ENCODE data around the gene HACD4.

Gene HACD4

DNA sequence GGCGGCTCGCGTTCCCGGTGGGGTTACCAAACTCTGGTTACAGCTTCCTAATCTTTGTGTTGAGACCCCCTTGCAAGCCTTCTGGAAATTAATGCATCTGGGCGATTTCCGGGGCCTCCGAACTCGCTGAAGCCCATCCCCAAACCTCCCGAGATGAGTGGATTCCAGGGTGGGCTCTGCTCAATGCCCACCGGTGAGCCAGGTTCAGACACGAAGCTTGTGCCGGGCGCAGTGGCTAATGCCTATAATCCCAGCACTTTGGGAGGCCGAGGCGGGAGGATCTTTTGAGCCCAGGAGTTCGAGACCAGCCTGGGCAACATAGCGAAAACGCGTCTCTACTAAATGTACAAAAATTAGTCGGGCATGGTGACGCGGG, 356 bp upstream of the HACD4 start:
- no peak for TF ChIP-seq TCF12 (IDR thresholded peaks at IDR 0.05; ENCODE audit: low read depth)
- TF ChIP-seq CREB1 (IDR thresholded peaks at IDR 0.05; ENCODE audit: low read depth) = no peak
- no peak for TF ChIP-seq TAF1 (IDR thresholded peaks at IDR 0.05; ENCODE audit: low read depth)

DNA sequence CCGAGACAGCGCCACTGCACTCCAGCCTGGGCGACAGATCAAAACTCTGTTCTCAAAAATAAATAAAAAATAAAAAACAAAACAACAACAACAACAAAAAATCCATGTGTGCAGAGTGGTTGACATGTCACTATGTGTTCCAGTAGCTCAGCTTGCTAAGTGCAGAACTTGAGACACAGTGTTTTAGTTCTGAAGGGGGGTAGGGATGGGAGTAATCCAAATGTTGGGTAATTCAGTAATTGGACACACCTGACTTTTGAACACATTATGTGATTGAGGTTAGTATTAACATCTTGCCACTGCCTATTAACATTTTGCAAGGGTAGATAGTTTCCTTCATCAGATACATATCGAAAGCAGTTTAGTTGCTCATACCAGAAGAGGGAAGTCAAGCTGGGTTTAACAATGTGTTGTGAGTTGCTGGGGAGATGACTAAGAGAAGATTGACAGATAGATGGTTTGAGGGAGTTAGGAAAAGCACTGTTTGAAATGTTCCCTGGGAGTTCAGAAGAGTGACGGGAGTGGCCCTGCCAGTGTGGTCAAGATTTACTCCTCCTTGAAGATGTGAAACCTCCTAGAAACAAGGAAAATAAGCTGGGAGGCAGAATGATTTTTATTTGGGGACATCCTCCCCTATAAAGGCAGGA, 928 bp downstream of the HACD4 start:
- TF ChIP-seq, protein P1, sequence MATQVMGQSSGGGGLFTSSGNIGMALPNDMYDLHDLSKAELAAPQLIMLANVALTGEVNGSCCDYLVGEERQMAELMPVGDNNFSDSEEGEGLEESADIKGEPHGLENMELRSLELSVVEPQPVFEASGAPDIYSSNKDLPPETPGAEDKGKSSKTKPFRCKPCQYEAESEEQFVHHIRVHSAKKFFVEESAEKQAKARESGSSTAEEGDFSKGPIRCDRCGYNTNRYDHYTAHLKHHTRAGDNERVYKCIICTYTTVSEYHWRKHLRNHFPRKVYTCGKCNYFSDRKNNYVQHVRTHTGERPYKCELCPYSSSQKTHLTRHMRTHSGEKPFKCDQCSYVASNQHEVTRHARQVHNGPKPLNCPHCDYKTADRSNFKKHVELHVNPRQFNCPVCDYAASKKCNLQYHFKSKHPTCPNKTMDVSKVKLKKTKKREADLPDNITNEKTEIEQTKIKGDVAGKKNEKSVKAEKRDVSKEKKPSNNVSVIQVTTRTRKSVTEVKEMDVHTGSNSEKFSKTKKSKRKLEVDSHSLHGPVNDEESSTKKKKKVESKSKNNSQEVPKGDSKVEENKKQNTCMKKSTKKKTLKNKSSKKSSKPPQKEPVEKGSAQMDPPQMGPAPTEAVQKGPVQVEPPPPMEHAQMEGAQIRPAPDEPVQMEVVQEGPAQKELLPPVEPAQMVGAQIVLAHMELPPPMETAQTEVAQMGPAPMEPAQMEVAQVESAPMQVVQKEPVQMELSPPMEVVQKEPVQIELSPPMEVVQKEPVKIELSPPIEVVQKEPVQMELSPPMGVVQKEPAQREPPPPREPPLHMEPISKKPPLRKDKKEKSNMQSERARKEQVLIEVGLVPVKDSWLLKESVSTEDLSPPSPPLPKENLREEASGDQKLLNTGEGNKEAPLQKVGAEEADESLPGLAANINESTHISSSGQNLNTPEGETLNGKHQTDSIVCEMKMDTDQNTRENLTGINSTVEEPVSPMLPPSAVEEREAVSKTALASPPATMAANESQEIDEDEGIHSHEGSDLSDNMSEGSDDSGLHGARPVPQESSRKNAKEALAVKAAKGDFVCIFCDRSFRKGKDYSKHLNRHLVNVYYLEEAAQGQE (IDR thresholded peaks at IDR 0.05; ENCODE audit: low read depth) = no peak
- no peak for TF ChIP-seq FOXM1 (IDR thresholded peaks at IDR 0.05; ENCODE audit: borderline replicate concordance, low read depth)
- no peak for TF ChIP-seq TAF1 (IDR thresholded peaks at IDR 0.05; ENCODE audit: low read depth)
- no peak for TF ChIP-seq YY1 (IDR thresholded peaks at IDR 0.05; ENCODE audit: low read depth)
- TF ChIP-seq TCF12 (IDR thresholded peaks at IDR 0.05; ENCODE audit: low read depth) = no peak
- no peak for TF ChIP-seq EGR1 (IDR thresholded peaks at IDR 0.05)
- TF ChIP-seq RAD21 (IDR thresholded peaks at IDR 0.05; ENCODE audit: low read depth) = no peak
- TF ChIP-seq, protein P2, sequence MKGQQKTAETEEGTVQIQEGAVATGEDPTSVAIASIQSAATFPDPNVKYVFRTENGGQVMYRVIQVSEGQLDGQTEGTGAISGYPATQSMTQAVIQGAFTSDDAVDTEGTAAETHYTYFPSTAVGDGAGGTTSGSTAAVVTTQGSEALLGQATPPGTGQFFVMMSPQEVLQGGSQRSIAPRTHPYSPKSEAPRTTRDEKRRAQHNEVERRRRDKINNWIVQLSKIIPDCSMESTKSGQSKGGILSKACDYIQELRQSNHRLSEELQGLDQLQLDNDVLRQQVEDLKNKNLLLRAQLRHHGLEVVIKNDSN (IDR thresholded peaks at IDR 0.05) = no peak
- TF ChIP-seq CEBPB (IDR thresholded peaks at IDR 0.05) = no peak
- no peak for TF ChIP-seq CREB1 (IDR thresholded peaks at IDR 0.05; ENCODE audit: low read depth)
- no peak for TF ChIP-seq ZBTB7A (IDR thresholded peaks at IDR 0.05; ENCODE audit: low read depth)
- TF ChIP-seq, protein P3, sequence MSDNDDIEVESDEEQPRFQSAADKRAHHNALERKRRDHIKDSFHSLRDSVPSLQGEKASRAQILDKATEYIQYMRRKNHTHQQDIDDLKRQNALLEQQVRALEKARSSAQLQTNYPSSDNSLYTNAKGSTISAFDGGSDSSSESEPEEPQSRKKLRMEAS (IDR thresholded peaks at IDR 0.05) = no peak
- no peak for TF ChIP-seq EP300 (IDR thresholded peaks at IDR 0.05; ENCODE audit: borderline replicate concordance)
- TF ChIP-seq NFIC (IDR thresholded peaks at IDR 0.05) = no peak
- TF ChIP-seq TEAD4 (IDR thresholded peaks at IDR 0.05) = no peak

DNA sequence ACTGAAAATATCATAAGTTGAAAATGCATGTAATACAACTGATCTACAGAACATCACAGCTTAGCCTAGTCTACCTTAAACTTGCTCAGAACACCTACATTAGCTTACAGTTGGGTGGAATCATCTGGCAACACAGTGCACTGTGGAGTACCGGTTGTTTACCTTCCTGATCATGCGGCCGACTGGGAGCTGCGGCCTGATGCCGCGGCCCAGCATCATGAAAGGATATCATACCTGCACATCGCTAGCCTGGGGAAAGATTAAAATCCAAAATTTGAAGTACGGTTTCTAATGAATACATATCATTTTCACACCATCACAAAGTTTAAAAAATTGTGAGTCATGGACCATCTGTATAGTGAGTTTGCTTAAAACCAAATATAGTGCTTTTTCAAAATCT, 1.8 kb downstream of the HACD4 start:
- TF ChIP-seq TAF1 (IDR thresholded peaks at IDR 0.05; ENCODE audit: low read depth) (no peak), CEBPB (IDR thresholded peaks at IDR 0.05) (no peak), TCF12 (IDR thresholded peaks at IDR 0.05; ENCODE audit: low read depth) (no peak), ZBTB7A (IDR thresholded peaks at IDR 0.05; ENCODE audit: low read depth) (no peak), RAD21 (IDR thresholded peaks at IDR 0.05; ENCODE audit: low read depth) (no peak), NFIC (IDR thresholded peaks at IDR 0.05) (no peak), TEAD4 (IDR thresholded peaks at IDR 0.05) (no peak), YY1 (IDR thresholded peaks at IDR 0.05; ENCODE audit: low read depth) (no peak)
- TF ChIP-seq, protein P1 (IDR thresholded peaks at IDR 0.05; ENCODE audit: low read depth) = no peak

DNA sequence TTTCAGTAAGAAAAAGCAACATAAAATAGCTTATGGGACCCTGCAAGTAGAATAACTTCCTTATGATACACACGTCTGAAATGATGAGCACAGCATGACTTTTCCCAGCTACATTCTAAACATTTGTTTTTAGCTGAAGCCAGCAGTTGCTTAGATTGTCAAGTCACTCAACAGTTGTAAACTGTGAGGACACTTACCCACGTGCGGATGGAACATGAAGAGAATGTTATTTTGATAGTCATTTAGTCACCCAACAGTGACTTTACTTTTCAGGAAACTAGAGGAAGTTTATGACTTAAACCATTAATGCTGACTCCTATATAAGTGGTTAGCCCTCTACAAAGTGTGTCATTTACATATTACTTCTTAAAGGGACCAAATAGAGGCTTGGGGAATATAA, 3.0 kb downstream of the HACD4 start:
- TF ChIP-seq RAD21 (IDR thresholded peaks at IDR 0.05; ENCODE audit: low read depth) (no peak), TCF12 (IDR thresholded peaks at IDR 0.05; ENCODE audit: low read depth) (no peak), CREB1 (IDR thresholded peaks at IDR 0.05; ENCODE audit: low read depth) (no peak), EGR1 (IDR thresholded peaks at IDR 0.05) (no peak), YY1 (IDR thresholded peaks at IDR 0.05; ENCODE audit: low read depth) (no peak), ZBTB7A (IDR thresholded peaks at IDR 0.05; ENCODE audit: low read depth) (no peak), EP300 (IDR thresholded peaks at IDR 0.05; ENCODE audit: borderline replicate concordance) (no peak), TEAD4 (IDR thresholded peaks at IDR 0.05) (no peak)
- TF ChIP-seq, protein P2 (IDR thresholded peaks at IDR 0.05) = no peak

DNA sequence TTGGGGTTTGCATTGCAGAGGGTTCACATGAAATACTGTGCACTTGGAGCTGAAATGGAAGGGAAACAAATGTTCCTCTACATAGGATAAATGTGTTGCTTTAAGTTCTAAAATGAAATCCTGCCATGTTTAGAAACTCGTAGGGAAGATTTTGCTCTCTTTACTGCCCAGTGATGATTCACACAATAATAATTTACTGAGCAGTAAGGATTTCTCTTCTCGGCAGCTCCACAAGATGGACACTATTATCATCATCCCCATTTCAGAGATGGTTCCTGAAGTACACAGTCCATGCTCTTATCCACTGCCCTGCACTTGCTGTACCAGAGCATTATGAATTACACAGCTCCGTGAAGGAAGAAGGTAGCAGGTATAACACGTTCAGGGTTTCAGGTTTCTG, 4.1 kb downstream of the HACD4 start:
- no peak for TF ChIP-seq CREB1 (IDR thresholded peaks at IDR 0.05; ENCODE audit: low read depth)
- no peak for TF ChIP-seq NFIC (IDR thresholded peaks at IDR 0.05)
- TF ChIP-seq, protein P2 (IDR thresholded peaks at IDR 0.05) = no peak
- TF ChIP-seq FOXM1 (IDR thresholded peaks at IDR 0.05; ENCODE audit: borderline replicate concordance, low read depth) = no peak
- no peak for TF ChIP-seq RAD21 (IDR thresholded peaks at IDR 0.05; ENCODE audit: low read depth)
- TF ChIP-seq YY1 (IDR thresholded peaks at IDR 0.05; ENCODE audit: low read depth) = no peak
- no peak for TF ChIP-seq TAF1 (IDR thresholded peaks at IDR 0.05; ENCODE audit: low read depth)
- TF ChIP-seq, protein P3 (IDR thresholded peaks at IDR 0.05) = no peak
- no peak for TF ChIP-seq ZBTB7A (IDR thresholded peaks at IDR 0.05; ENCODE audit: low read depth)

DNA sequence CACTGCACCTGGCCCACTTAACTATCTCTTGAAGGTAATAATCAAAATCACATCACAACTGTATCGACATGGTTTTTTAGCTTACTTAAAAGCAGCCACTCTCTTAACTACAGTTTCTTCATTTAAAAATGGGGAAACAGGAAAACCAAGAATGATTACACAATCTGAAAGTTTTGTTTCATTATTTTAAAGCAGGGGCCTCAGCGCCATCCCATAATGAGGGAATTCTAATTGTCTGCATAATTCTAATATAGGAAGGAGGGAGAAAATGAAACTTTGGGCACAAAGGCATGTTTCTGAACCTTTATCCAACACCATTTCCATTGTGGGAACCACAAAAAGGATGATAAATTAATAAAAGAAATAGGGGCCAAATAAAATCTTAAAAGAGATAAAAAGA, 7.6 kb downstream of the HACD4 start:
- TF ChIP-seq, protein P2 (IDR thresholded peaks at IDR 0.05) = no peak
- TF ChIP-seq TCF12 (IDR thresholded peaks at IDR 0.05; ENCODE audit: low read depth) = no peak
- TF ChIP-seq, protein P1 (IDR thresholded peaks at IDR 0.05; ENCODE audit: low read depth) = no peak
- TF ChIP-seq ZBTB7A (IDR thresholded peaks at IDR 0.05; ENCODE audit: low read depth) = no peak
- TF ChIP-seq TEAD4 (IDR thresholded peaks at IDR 0.05) = no peak
- no peak for TF ChIP-seq CEBPB (IDR thresholded peaks at IDR 0.05)
- no peak for TF ChIP-seq CREB1 (IDR thresholded peaks at IDR 0.05; ENCODE audit: low read depth)
- TF ChIP-seq TAF1 (IDR thresholded peaks at IDR 0.05; ENCODE audit: low read depth) = no peak
- no peak for TF ChIP-seq FOXM1 (IDR thresholded peaks at IDR 0.05; ENCODE audit: borderline replicate concordance, low read depth)
- TF ChIP-seq EP300 (IDR thresholded peaks at IDR 0.05; ENCODE audit: borderline replicate concordance) = no peak
- no peak for TF ChIP-seq NFIC (IDR thresholded peaks at IDR 0.05)
- TF ChIP-seq RAD21 (IDR thresholded peaks at IDR 0.05; ENCODE audit: low read depth) = no peak
- no peak for TF ChIP-seq YY1 (IDR thresholded peaks at IDR 0.05; ENCODE audit: low read depth)
